HG02885 (cell line): Measurements from ENCODE around the gene ZC3H14.

Source experiments
- ATAC-seq: cut with Tn5 transposase; IDR thresholded peaks from one replicate; pipeline ENCODE4 v1.9.1; 2021; ENCODE audit warnings: mild to moderate bottlenecking; ENCODE audit not compliant: unreplicated experiment, poor library complexity

ZC3H14 gene

GRCh38 chr14:88599761-88600439 lies 37.1 kb downstream of the ZC3H14 start:
- peak; percentile 94 for ATAC-seq

GRCh38 chr14:88604212-88604611 lies 41.4 kb downstream of the ZC3H14 start:
- ATAC-seq = no peak

- ATAC-seq = no peak
Observed at GRCh38 chr14:88605594-88605993, 42.8 kb downstream of the ZC3H14 start.

GRCh38 chr14:88607829-88608228 lies 45.0 kb downstream of the ZC3H14 start:
- no peak for ATAC-seq

GRCh38 chr14:88611878-88612277 lies 49.0 kb downstream of the ZC3H14 start:
- ATAC-seq = no peak

- no peak for ATAC-seq
Observed at GRCh38 chr14:88612981-88613380, 50.1 kb downstream of the ZC3H14 start.

GRCh38 chr14:88613552-88614010 lies 50.7 kb downstream of the ZC3H14 start:
- peak; percentile 39 for ATAC-seq

- ATAC-seq = peak; percentile 74
Observed at GRCh38 chr14:88614218-88614907, 51.5 kb downstream of the ZC3H14 start.

- no peak for ATAC-seq
Observed at GRCh38 chr14:88616697-88617096, 53.9 kb downstream of the ZC3H14 start.

- ATAC-seq = no peak
Observed at GRCh38 chr14:88617479-88617878, 54.6 kb downstream of the ZC3H14 start.

GRCh38 chr14:88618476-88618875 lies 55.6 kb downstream of the ZC3H14 start:
- no peak for ATAC-seq

GRCh38 chr14:88621100-88621499 lies 58.3 kb downstream of the ZC3H14 start:
- no peak for ATAC-seq

- no peak for ATAC-seq
Observed at GRCh38 chr14:88625671-88626070, 62.8 kb downstream of the ZC3H14 start.

- peak; percentile 44 for ATAC-seq
Observed at GRCh38 chr14:88628033-88628432, 65.2 kb downstream of the ZC3H14 start.

- no peak for ATAC-seq
Observed at GRCh38 chr14:88628462-88628861, 65.6 kb downstream of the ZC3H14 start.

GRCh38 chr14:88630565-88630964 lies 67.7 kb downstream of the ZC3H14 start:
- no peak for ATAC-seq

GRCh38 chr14:88631091-88631490 lies 68.3 kb downstream of the ZC3H14 start:
- ATAC-seq = no peak

GRCh38 chr14:88632512-88632911 lies 69.7 kb downstream of the ZC3H14 start:
- ATAC-seq = no peak

- no peak for ATAC-seq
Observed at GRCh38 chr14:88639221-88639620, 76.4 kb downstream of the ZC3H14 start.

- no peak for ATAC-seq
Observed at GRCh38 chr14:88660056-88660455, 97.2 kb downstream of the ZC3H14 start.

GRCh38 chr14:88667555-88668273 lies 104.9 kb downstream of the ZC3H14 start:
- ATAC-seq = peak; percentile 79
